HEK293 (cell line): ENCODE measurements around the gene DHRS3.

Experiments
- REST ChIP-seq: fragments of 450-650 bp; formaldehyde crosslinking; IDR thresholded peaks from 2 replicates; pipeline ENCODE4 v1.5.1; 2016; ENCODE audit warnings: missing biosample characterization, missing genetic modification characterization
- ZBTB8A ChIP-seq: fragments of 450-650 bp; formaldehyde crosslinking; IDR thresholded peaks from 2 replicates; pipeline ENCODE4 v1.5.1; 2016; ENCODE audit warnings: missing biosample characterization, missing genetic modification characterization
- ZNF660 ChIP-seq: fragments of 450-650 bp; IDR thresholded peaks from 2 replicates; pipeline ENCODE4 v1.5.1; 2018; ENCODE audit warnings: missing biosample characterization, mild to moderate bottlenecking, missing genetic modification characterization

DNA sequence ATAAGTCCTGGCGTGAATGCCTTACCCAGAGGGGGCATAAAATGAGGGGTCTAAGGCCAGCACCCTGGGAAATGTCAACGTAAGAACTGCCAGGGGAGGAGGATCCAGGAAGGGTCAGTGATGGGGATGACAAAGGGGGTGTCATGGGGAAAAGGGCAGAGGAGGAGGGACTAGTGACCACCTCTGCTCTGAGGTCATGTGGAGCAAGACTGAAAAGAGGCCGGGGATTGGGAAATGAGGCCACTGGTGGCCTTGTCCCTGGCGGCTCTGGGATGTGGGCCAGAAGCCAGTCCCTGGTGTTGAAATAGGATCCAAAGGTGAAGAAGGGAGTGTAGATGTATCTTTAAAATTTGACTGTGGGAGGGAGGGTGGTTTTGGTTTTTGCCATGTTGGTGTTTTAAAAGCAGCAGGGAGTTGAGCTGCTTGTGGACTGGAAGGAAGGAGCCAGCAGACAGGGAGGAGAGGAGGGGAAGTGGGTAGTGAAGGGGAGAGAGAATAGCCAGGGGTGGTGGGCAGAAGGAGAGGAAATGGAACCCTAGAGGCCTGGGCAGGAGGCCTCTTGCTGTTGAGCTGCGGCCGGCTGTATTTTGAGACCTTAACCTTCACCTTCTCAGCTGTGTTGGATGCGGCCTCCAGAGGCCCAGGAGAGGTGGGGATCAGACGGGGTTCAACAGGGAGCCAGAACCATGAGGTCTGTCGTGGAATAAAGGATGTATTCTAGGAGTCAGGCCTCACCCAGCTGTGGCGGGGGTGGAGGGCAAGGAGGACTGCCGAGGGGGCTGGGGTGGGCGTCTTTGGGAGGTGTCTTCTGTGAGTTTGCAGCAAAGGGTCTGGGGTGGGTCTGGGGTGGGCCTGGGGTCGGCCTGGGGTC lies 92.5 kb downstream of the DHRS3 start:
- TF ChIP-seq ZNF660 (tag by site-specific recombination) (no peak), REST (tag by site-specific recombination) (no peak), ZBTB8A (tag by site-specific recombination) (no peak)
